Activated naive CD4-positive, alpha-beta T cell treated with anti-CD3 and anti-CD28 coated beads, Interleukin-2, amount 50 U/mL, for 72 hours (primary cell): ENCODE data around the gene IMPDH1. TPM values are rescaled to one million over a fixed set of nuclear protein-coding genes. Genes with fewer than 3 reads are reported as not detected.

Experiments
- ATAC-seq, 2 donors: fragments of 150-1000 bp; cut with Tn5 transposase; 2 replicates each; pipeline ENCODE4 v1.10.0; 2021; ENCODE audit warnings: mild to moderate bottlenecking in 2 of 2, moderate library complexity in 2 of 2
- DNase-seq, 2 donors: peaks; one replicate each; pipeline ENCODE4 v3.0.0; 2021 to 2022; ENCODE audit warnings: low spot score in 2 of 2
- H3K27ac Mint-ChIP-seq, 2 donors: one replicate each; pipeline ENCODE4 v1.8.0; 2022; ENCODE audit warnings: mild to moderate bottlenecking in 2 of 2, mixed read lengths in 2 of 2
- H3K36me3 Mint-ChIP-seq, 2 donors: one replicate each; pipeline ENCODE4 v1.8.0; 2022; ENCODE audit warnings: mixed read lengths in 2 of 2
- H3K9me3 Mint-ChIP-seq, 2 donors: one replicate each; pipeline ENCODE4 v1.8.0; 2022; ENCODE audit warnings: mixed read lengths in 2 of 2
- total RNA-seq, 2 donors: library from RNA; stranded (reverse); gene quantifications; one replicate each; pipeline ENCODE4 v1.2.3, GENCODE V29; 2022

IMPDH1 gene
- total RNA-seq, 2 donors from 2014 or later: 29.5 to 66.9 TPM

DNA sequence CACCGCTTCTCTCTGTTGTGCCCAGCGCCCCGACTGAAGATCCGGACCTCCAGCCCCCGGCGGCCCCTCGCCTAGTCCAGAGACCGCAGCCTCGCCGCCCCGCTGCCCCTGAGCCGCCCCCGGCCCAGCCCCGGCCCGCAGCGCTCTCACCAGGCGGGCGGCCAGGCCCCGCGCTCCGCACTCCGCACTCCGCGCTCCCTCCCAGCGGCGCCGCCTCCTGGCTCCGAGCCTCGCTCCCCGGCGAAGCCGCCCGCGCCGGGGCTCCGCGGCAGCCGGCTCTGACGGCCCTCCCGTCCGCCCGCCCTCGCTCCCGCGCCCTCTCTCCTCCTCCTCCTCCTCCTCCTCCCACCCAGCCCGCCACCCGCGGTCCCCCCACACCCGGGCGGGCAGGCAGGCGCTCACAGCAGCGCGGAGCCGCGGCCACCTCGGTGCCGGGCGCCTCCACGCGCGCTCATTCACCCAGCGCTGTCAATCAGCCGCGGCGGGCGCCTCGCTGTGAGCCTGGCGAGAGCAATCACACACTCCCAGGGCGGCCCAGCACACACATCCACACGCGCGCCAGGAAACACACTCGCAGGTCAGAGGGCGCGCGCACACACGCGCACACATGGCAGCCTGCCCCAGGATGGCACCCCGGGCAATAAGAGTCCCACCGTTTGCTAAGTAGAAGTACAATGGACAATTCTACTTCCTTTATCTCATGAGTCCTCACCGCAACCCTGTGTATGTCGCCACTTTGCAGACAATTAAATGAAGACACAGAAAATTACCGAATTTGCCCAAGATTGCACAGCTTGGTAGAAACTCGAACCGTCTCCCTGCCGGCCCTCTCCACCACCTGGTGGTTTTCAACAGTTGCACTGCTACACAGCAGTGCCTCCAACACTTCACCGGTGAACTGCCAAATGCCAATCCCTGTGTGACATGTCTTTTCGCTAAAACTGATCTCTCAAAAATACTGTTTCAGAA, 48.1 kb downstream of the IMPDH1 start, which contains the start of gene PRRT4:
PRRT4 (minus strand) TSS at position 280 of the 969 bp plus-strand sequence.
- Mint-ChIP-seq H3K27ac (peak within 1 kb of the TSS in 1 of 2 donors; percentile 39), H3K9me3 (no peaks in the 10 kb centered on the region), H3K36me3 (peaks cover 0 to 8% of the 10 kb centered on the region in 2 donors)
- ATAC-seq (peak; percentile 44 to 58), DNase-seq (peak in 1 of 2 donors; percentile 45)

DNA sequence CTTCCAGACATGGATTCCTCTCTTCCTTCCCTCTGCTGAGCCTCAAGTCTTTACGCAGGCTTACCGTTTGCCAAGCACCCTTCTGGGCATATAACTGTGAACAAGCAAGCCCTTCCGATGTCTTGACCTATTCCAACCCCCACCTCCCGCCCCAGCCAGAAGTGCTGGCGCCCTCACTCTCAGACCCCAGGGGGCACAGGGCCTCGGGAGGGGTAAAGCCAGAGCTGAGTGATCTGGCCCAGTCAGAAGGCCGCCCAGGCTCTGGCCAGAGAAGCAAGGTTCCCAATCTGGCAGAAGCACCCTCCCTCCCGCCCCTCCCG, 49.5 kb downstream of the IMPDH1 start:
- no peaks in the 10 kb centered on the region for H3K9me3 Mint-ChIP-seq
- no peak overlapping the region for H3K27ac Mint-ChIP-seq
- ATAC-seq (no peak), DNase-seq (no peak)
- peaks cover 0 to 8% of the 10 kb centered on the region in 2 donors for H3K36me3 Mint-ChIP-seq

DNA sequence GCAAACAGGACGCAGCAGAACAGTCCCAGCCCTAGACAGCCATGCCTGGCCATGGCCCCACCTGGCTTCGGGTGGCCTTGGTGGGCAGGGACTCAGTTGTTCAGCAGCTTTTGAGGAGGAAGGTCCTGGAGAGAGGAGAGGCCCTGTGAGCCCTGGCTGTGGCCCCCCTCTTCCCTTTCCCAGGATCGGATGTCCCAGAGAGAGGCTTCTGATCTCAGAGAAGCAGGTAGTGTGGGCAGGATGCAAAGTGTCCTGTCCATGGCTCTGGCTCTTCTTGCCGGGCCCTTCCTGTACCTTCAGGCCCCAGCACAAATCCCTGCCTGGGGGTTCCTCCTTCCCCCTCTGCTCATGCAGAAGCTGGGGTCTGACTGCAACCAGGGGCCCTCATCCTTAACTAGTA, 49.8 kb downstream of the IMPDH1 start:
- no peaks in the 10 kb centered on the region for H3K9me3 Mint-ChIP-seq
- no peak overlapping the region for H3K27ac Mint-ChIP-seq
- ATAC-seq (no peak), DNase-seq (no peak)
- peaks cover 0 to 8% of the 10 kb centered on the region in 2 donors for H3K36me3 Mint-ChIP-seq

DNA sequence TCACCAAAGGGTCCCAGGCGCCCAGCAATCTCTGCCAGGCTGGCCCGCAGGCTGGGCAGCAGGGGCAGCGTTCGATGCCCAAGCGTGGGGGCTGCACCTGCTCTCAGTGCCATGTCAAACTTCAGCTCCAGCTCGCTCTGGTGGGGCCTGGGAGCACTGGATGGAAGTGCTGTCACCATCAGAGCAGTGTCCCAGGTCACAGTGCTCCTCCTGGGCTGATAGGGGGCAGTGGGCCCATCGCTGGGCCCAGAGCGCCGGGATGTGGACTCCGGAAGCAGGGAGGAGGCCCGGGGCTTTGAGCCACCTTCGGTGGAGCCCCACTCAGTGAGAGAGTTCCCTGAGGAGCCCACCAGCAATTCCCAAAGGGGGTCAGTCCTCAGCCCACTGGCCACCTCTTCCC, 50.4 kb downstream of the IMPDH1 start:
- Mint-ChIP-seq H3K36me3 (peaks cover 0 to 8% of the 10 kb centered on the region in 2 donors), H3K27ac (no peak overlapping the region), H3K9me3 (no peaks in the 10 kb centered on the region)
- ATAC-seq: no peak
- DNase-seq: no peak

DNA sequence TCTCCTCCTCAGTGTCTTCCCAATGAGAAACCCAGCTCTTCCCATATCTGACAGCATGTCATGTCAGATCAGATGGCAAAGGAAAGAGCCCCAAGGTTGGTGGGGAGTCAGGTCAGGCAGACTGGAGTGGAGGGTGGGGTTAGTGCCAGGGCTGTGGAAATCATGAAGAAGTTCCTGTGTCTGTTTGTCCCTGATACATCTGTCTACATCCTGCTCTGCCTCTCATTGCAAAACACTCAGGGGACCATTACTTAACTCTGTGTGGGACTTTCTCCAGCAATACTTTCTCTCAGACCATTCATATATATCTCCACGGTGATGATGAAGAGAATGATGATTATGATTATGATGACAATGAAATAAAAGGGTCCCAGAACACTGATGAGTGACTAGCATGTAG, 51.5 kb downstream of the IMPDH1 start:
- peaks cover 0 to 8% of the 10 kb centered on the region in 2 donors for H3K36me3 Mint-ChIP-seq
- no peaks in the 10 kb centered on the region for H3K9me3 Mint-ChIP-seq
- ATAC-seq (no peak), DNase-seq (no peak)
- no peak overlapping the region for H3K27ac Mint-ChIP-seq

DNA sequence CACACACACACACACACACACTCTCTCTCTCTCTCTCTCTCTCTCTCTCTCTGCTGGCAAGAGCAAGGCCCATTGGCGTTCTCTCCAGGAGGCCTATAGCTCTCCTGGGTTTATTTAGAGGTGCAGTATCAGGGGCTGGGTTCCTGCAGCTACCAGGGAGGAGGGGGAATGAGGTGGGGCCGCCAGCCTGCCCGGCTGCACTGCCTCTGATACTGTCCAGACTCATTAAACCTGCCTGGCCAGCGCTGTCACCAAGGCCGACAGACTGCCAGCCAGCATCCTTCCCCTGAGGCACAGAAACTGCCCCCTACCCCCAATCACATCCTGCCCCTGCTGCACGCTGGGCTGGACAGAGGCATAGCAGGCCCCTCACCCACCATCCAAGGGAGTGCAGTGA, 52.6 kb downstream of the IMPDH1 start:
- no peak for ATAC-seq
- no peak for DNase-seq
- Mint-ChIP-seq H3K36me3 (peaks cover 0 to 11% of the 10 kb centered on the region in 2 donors), H3K27ac (no peak overlapping the region), H3K9me3 (no peaks in the 10 kb centered on the region)

DNA sequence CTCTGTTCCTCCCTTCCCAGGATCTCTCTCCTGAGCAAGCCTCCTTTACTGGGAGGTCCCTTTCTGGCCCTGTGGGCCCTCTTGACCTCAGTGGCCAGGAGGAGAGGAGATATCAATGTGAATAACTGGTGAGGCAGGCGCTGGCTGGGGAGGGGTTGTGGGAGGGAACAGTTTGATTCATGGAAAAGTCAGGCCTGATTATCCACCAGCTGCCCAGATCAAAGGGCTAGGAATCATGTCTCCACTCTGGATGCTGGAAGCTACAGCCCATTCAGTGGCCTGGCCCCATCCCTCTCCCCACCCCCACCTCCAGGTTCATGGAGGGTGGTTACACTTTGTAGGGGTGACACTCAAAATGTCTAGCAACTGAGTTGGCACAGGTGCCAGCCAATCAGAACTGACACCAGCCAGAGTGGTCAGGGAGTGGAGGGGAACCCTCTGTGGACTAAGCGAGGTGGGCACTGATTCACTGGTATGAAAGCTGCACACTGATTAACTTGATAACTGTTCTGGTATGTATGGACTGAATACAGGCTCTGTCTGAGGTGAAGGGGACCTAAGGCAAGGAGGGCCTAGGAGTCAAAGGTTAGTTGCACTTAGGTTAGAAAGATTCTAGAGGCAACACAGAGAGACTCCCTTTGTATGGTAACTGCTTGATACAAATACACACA, 53.1 kb downstream of the IMPDH1 start:
- DNase-seq (no peak), ATAC-seq (no peak)
- Mint-ChIP-seq H3K27ac (no peak overlapping the region), H3K36me3 (peaks cover 0 to 6% of the 10 kb centered on the region in 2 donors), H3K9me3 (no peaks in the 10 kb centered on the region)

DNA sequence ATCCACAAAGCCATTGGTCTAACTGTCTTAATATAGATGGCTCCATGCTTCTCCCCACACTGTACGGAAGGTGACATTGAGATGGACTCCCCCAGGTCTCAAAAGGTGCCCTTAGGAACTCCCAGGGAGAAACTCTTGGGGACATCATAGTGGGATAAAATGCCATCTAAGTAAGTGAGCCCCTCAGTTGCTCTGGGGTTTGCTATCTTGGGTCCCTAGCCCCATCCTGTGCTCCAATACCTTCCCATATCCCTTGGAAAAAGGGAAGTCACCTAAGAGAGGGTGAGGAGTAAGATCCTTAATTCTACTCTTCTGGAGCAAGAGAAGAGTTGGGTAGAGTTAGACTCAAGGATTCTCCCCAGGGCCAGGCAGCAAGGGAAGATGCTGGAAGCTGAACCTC, 56.2 kb downstream of the IMPDH1 start:
- Mint-ChIP-seq H3K9me3 (no peaks in the 10 kb centered on the region), H3K36me3 (peaks cover 0 to 6% of the 10 kb centered on the region in 2 donors), H3K27ac (no peak overlapping the region)
- DNase-seq: no peak
- ATAC-seq: no peak

DNA sequence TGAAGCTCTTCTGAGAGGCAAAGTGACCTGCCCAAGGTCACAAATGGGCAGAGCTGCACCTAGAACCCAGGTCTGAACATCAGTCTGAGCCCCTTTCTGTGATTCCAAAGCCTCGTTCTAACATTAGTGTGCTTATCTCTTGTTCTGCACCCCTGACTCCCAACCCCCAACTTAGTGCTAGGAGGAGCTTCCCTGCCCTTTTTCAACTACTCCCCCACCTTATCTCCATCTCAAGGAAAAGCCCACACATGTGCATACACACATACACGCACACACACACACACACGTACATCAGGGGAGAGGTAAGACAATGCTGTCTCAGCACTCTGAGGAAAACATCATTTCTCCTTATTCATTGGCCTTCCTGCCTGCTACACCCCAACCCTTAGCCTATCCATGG, 56.6 kb downstream of the IMPDH1 start:
- peaks cover 0 to 6% of the 10 kb centered on the region in 2 donors for H3K36me3 Mint-ChIP-seq
- no peak overlapping the region for H3K27ac Mint-ChIP-seq
- DNase-seq: no peak
- no peaks in the 10 kb centered on the region for H3K9me3 Mint-ChIP-seq
- no peak for ATAC-seq

DNA sequence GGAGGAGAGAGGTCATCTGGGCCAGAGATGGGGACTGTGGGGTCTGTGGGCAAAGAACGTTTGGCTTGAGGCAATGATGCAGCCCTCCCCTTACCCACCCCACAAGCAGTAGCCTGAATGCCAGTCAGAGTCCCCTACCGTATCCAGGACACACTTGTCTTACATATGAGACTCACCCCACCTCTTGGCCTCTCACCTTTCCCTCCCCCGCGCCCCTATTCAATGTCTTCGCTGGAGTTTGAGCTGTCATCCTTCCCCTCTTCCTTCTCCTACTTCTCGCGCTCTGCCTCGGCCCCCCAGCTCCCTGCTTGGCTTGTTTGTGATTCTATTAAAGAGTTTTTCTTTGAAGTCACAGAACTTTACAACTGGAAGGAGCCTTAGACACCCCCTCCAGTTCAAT, 57.1 kb downstream of the IMPDH1 start:
- peaks cover 0 to 6% of the 10 kb centered on the region in 2 donors for H3K36me3 Mint-ChIP-seq
- no peak for ATAC-seq
- no peak overlapping the region for H3K27ac Mint-ChIP-seq
- no peak for DNase-seq
- H3K9me3 Mint-ChIP-seq: no peaks in the 10 kb centered on the region

DNA sequence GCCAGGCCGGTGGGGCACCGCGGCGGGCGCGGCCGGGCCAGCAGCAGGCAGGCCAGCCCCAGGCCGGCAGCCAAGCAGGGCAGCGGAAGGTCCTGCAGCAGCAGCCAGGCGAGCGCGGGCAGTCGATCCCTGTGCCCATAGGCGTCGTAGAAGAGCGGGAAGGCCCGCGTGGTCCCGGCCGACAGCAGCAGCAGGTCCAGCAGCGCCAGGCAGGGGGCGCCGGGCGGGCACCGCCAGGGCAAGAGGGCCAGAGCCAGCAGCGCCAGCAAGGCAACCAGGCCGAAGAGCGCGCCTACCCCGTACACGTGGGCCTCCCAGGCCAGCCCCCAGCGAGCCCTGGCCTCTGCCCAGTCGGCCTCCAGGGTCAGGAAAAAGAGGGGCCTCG, 57.6 kb downstream of the IMPDH1 start:
- DNase-seq: peak in 1 of 2 donors; percentile 35

DNA sequence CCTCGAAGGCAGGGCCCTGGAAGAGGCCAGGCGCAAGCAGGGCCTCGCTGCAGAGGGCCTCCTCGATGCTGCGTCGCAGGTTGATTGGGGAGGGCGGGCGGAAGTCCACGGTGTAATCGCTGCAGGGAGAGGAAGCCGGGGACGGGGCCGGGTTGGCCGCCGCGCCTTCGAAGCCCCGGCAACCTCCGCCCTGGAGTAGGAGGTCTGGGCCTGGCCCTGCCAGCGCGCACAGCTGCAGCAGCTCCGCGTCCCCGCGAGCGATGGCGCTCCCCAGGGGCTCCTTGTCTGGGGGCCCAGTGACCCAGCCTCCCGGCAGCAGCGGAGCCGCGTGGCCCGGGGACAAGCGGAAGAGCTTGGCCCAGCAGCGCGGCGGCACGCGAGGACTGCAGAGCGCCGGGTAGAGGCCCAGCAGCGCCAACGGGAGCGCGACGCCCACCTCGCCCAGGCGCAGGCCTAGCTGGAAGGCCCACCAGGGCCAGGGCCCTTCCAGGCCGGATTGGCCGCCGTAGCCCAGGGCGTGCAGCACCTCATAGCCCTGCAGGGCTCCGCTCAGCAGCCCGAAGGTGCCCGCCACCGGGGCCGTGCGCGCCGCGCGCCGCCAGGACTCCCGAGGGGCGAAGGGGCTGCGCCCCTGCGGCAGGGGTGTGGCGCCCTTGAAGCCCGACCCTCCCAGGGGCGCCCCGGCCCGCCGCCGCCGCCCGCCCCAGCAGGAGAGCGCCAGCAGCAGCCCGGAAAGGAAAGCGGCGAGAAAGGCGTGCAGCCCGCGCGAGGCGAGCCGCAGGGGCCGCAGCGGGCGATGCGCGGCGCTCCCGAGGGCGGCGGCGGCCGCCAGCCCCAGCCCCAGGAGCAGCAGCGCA, 58.3 kb downstream of the IMPDH1 start:
- H3K36me3 Mint-ChIP-seq: peaks cover 0 to 6% of the 10 kb centered on the region in 2 donors
- DNase-seq (no peak), ATAC-seq (peak; percentile 24 to 41)
- no peaks in the 10 kb centered on the region for H3K9me3 Mint-ChIP-seq
- H3K27ac Mint-ChIP-seq: no peak overlapping the region

More for the DNA sequence above, 57.6 kb downstream of the IMPDH1 start:
- ATAC-seq: peak; percentile 20 to 50
- H3K36me3 Mint-ChIP-seq: peaks cover 0 to 6% of the 10 kb centered on the region in 2 donors
- no peaks in the 10 kb centered on the region for H3K9me3 Mint-ChIP-seq
- H3K27ac Mint-ChIP-seq: no peak overlapping the region

DNA sequence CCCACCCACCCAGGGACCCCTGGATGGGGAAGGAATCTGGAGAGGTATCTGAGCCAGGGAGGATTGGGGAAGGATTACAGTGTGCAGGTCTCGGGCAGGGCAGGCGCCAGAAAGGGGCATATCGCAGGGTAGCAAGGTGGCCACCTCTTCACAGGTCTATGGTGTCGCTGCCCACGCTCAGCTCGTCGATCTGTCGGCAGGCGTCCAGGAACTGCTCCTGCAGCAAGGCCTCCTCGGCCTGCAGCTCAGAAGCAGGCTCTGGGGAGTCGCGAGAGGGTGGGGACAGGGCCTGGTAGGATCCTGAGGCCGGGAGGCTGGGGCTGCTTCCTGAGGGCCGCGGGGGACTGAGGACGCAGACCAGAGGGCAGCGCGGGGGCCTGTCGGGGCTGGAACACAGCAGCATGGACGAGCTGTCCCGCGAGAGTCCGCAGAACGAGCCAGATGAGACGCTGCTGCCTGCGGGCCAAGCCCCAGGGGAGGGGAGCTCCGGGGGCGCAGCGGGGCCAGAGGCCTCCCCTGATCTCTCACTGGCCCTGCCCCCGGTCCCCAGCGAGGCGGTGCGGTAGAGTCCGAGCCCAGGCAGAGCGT, 59.0 kb downstream of the IMPDH1 start:
- H3K27ac Mint-ChIP-seq: no peak overlapping the region
- DNase-seq (no peak), ATAC-seq (no peak)
- peaks cover 0 to 6% of the 10 kb centered on the region in 2 donors for H3K36me3 Mint-ChIP-seq
- no peaks in the 10 kb centered on the region for H3K9me3 Mint-ChIP-seq

DNA sequence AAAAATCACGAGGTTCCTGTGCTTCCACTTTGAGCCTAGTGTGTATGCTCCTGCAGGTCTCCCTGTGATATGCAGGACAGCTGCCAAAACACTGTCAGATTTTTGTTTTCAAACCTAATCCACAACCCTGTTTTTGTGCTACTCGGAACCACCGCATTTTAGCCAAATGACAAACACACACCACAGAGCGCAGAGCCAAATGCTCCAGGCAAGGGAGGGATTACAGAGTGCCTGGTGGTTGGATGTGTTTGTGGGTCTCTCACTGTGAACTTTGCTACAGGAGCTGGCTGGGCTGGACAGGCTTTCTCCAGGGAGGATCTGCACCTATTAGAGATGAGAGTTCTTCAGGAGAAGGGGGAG, 60.3 kb downstream of the IMPDH1 start:
- no peaks in the 10 kb centered on the region for H3K9me3 Mint-ChIP-seq
- peaks cover 0 to 6% of the 10 kb centered on the region in 2 donors for H3K36me3 Mint-ChIP-seq
- H3K27ac Mint-ChIP-seq: no peak overlapping the region
- ATAC-seq (no peak), DNase-seq (no peak)

DNA sequence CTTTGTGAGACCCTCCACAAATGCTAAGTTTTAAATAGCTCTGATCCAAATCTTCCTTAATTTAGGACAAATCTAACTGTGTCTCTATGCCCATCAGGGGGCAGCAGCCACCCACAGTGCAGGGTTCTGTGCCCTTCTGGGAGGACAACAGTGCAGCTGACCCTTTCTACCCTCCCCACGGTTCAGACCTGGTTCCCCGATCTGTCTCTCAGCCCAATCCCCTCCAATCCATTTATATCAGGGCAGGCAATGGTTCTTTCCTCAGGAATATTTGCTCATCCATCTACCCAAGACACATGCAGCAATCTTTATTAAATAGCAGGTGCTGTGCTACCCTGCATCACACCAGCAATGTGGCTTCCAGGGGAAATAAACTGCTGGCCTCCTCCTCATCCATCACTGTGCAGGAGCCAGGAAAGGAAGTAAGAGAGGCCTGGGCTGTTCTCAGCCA, 62.1 kb downstream of the IMPDH1 start:
- ATAC-seq: peak in 1 of 2 donors; percentile 45
- H3K27ac Mint-ChIP-seq: no peak overlapping the region

DNA sequence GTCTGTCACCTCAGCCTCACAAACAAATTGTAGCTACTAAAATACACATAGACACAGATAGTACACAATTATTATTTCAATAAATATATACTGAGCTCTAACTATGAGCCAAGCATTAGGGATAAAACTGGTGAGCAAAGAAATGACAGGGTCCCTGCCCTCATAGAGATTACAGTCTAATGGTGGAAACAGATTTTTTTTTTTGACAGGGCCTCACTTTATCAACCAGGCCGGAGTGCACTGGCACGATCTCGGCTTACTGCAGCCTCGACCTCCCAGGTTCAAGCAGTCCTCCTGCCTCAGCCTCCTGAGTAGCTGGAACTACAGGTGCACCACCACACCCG, 65.4 kb downstream of the IMPDH1 start:
- H3K9me3 Mint-ChIP-seq: no peaks in the 10 kb centered on the region
- H3K36me3 Mint-ChIP-seq: peaks cover 0 to 10% of the 10 kb centered on the region in 2 donors
- DNase-seq (no peak), ATAC-seq (no peak)
- peak overlapping the region in 1 of 2 donors; percentile 93 for H3K27ac Mint-ChIP-seq

More for the DNA sequence above, 62.1 kb downstream of the IMPDH1 start:
- DNase-seq: peak in 1 of 2 donors; percentile 60
- peaks cover 0 to 9% of the 10 kb centered on the region in 2 donors for H3K36me3 Mint-ChIP-seq
- no peaks in the 10 kb centered on the region for H3K9me3 Mint-ChIP-seq
